ENCODE results near the gene CYP4B1.

Gene CYP4B1

DNA sequence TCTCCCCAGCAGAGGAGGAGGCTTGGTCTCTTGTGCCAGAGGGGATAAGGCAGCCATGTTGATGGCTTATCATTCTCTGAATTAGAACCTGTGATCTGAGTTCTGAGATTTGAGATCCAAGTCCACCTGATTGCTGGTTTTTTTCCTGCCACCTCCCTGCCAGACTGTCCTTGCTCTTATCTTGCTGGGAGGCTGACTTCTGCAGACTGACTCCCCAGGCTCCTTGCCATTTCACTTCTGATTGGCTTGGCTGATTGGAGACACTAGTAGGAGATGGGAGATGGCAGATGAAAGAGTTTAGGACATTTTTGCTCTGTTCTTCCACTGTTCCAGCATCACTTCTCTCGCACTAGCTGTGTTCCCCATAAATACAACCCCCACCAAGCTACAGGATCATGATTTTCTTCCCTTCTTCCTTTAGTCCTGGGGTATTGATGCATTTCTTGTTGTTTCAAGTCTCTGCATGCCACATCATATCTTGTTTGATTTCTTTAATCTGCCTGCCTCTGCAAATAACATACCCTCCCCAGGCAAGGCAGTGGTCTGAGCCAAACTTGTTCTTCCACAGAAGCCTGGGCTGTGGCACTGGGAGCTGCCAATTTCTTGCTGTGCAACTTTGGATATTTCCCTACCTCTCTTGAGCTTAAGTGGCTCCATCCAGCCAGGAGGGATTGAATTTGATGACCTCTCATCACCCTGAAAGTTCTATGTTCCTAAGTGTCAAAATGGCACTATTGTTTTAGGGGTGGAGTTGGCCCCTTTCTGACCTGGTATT is 963 bp upstream of the CYP4B1 start:
- no peak for DNase-seq

- DNase-seq, result no peak
Measured at GRCh38 chr1:46800742-46801141, 1.9 kb downstream of the CYP4B1 start.

DNA sequence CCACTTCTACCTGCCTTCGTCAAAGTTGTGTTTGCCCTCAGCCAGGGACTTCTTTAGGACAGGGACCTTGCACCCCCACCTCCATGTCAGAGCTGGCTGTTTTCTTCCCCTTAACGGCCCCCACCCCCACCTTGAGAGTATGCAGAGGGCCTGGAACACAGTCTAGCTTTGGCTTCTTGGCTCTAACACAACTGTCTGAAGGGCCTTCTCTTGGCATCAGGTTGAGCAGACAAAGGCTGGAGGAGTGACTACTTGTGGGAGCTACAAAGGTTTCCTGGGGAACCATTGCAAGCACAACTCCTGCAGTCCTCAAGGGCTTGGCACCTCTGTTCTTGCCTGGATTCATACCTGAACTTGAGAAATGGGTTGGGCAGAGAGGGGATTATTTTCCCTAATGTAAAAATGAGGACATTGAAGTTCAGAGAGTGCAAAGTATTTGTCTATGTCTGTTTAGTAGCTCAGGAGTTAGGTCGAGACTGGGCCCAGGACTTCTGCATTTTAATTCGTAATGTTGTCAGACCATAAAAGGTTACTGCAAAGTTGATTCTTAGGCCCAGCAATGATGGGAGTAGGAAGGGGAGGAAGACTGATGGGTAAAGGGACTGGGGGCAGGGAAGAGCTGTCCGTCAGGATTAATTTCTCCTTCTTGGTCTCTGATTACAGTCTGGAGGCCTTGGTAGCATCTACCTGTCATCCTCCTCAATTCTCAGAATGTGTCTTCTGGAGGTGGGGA is 2.6 kb downstream of the CYP4B1 start:
- no peak for DNase-seq

GRCh38 chr1:46802081-46802480 is 3.2 kb downstream of the CYP4B1 start:
- no peak for DNase-seq

- no peak for DNase-seq
Measured at GRCh38 chr1:46802901-46803574, 4.2 kb downstream of the CYP4B1 start.

DNA sequence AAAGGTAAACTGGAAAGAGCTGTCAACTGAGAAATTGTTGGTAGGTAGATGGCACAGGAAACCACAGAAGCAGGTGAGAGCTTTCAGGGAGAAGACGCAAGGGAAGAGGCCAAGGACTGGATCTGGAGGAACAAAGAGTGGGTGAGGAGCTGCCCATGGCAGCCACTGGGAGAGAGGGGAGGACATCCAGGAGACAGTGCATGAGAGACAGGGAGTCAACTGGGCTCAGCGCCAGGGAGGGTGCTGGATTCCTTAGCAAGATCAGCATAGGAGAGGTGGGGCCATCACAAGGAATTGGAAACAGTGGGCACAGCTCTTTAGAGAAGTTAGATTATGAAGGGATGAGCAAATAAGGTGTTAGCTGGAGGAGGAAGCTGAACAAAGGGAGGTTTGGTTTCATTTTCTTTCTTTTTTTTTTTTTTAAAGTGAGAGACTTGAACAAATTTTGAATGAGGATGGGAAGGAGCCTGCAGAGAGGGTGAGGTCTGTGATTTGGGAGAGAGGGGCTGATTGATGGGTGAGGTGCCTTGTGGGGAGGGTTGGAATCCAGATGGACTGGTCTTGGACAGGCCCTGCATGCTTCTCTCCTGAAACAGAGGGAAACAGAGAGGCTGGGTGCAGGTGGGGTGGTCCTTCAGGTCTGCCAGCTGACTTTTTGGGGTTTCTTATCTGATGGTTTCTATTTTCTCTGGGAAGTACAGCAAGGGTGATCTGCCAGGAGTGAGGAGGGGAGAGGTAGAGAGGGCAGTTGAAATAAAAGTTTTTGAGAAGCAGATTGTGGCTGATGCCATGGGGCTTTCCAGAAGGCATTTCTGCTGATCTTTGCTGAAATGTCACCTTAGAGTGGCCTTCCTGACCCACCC is 5.4 kb downstream of the CYP4B1 start:
- no peak for DNase-seq

DNA sequence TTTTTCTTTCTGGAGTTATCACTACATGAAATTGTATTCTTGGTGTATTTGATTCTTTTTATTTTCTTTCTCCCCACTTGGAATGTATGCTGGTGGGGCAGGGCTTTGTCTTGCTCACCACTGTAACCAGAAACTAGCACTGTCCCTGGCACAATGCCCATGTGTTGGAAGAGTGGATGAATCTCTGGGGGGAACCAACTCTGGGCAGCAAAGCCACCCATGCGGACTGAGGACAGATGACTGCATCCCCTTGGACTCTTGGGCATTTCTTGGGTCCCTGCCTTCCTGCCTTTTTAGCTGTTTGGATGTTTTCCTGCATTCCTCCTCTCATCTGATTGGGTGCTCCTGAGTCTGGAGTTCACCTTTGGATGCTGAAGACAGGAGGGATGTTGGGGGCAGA is 6.1 kb downstream of the CYP4B1 start:
- DNase-seq, result no peak

DNA sequence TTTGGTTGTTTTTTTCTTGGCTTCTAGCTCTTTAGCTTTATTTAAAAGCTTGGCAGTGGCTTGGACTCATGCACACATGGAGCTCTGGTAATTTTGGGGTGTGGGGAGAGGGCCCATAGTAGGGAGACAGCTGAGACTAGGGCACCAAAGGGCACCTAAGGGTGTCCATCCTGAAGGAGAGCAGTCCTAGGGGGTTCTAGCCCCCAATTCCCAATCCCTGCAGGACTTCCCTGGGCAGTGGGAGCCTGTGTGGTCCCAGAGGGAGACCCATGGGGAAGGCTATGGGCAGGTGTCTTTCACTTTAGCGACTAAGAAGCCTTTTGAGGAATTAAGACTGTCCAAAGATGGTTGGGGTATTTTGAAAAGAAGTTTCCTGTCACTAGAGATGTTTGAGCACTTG is 6.9 kb downstream of the CYP4B1 start:
- DNase-seq, result no peak

GRCh38 chr1:46806196-46807020 is 7.6 kb downstream of the CYP4B1 start:
- DNase-seq, result no peak

GRCh38 chr1:46807046-46807972 is 8.5 kb downstream of the CYP4B1 start:
- DNase-seq, result no peak

GRCh38 chr1:46809071-46809470 is 10.2 kb downstream of the CYP4B1 start:
- no peak for DNase-seq

DNA sequence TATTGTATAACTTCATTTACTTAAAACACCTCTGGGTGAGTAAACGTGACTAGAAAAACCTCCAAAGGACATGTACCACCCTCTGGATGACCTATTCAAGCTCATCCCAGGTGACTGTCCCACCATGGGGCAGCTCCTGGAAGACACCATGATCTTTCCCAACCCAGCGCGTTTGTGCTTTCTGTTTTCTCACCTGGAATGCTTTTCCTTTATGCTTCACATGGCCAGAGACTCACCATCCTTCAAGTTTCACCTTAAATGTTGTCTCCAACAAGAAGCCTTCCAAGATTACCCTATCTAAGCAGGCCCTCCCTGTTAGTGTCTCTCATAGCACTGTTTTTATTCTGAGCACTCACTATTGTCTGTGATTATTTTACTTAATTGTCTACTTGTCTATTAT is 11.1 kb downstream of the CYP4B1 start:
- no peak for DNase-seq

GRCh38 chr1:46810596-46810995 is 11.8 kb downstream of the CYP4B1 start:
- DNase-seq, result no peak

GRCh38 chr1:46811053-46811452 is 12.2 kb downstream of the CYP4B1 start:
- DNase-seq, result no peak

- no peak for DNase-seq
Measured at GRCh38 chr1:46812065-46812963, 13.5 kb downstream of the CYP4B1 start.

GRCh38 chr1:46812996-46813857 is 14.4 kb downstream of the CYP4B1 start:
- no peak for DNase-seq

DNA sequence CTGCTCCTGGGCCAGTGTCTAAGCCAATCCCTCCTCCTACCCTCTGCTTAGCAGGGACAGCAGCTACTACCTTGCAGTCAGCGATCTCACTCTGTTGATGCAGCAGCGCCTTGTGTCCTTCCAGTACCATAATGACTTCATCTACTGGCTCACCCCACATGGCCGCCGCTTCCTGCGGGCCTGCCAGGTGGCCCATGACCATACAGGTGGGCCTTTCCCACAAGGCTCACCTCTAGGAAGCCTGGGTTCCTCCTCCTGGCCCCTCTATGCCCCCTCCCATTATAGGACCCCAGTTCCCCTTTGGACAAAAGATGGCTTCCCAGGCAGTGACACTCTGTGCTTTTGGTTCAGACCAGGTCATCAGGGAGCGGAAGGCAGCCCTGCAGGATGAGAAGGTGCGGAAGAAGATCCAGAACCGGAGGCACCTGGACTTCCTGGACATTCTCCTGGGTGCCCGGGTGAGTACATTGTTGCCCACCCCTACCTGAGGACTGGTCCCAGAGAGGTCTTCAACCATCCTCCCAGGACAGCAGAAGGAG is 15.1 kb downstream of the CYP4B1 start:
- DNase-seq, result no peak

GRCh38 chr1:46815133-46815532 is 16.3 kb downstream of the CYP4B1 start:
- DNase-seq, result no peak
